Colonic mucosa (tissue), 4 donors: ENCODE data around the gene IER5. TPM values are rescaled to one million over a fixed set of nuclear protein-coding genes. Genes with fewer than 3 reads are reported as not detected.

Source experiments
- DNase-seq: peaks from one replicate; pipeline ENCODE4 v3.0.0-alpha.2; 2020
- H3K27ac ChIP-seq: fragments of 200-600 bp; one replicate; pipeline ENCODE4 v1.8.0; 2021
- H3K27me3 ChIP-seq: fragments of 200-600 bp; one replicate; pipeline ENCODE4 v1.8.0; 2021
- H3K36me3 ChIP-seq: fragments of 200-600 bp; one replicate; pipeline ENCODE4 v1.8.0; 2021
- H3K4me1 ChIP-seq: fragments of 200-600 bp; one replicate; pipeline ENCODE4 v1.8.0; 2021; ENCODE audit warnings: mild to moderate bottlenecking
- H3K4me3 ChIP-seq: fragments of 200-600 bp; one replicate; pipeline ENCODE4 v1.8.0; 2021
- H3K9ac ChIP-seq, 2 donors: one replicate each; pipeline ENCODE4 v1.7.0; 2013; ENCODE audit warnings: control low read depth in 2 of 2, low read depth in 2 of 2, low read length in 2 of 2
- H3K9me3 ChIP-seq: fragments of 200-600 bp; one replicate; pipeline ENCODE4 v1.8.0; 2021
- intact Hi-C: fragments of 100-400 bp; cut with DNase I; formaldehyde crosslinking; loops from one replicate; pipeline ENCODE4 v1.14.1; 2022
- total RNA-seq, 2 donors: library from RNA; stranded (reverse); fragmentation: NEBNext Ultra II Directional in 1 of 2; extraction: Animal tissue kit (Norgen Biotek cat#: 25700) in 1 of 2; gene quantifications; one replicate each; pipeline ENCODE4 v1.2.1, GENCODE V29; 2021
- TF ChIP-seq, protein P1 (sequence below): fragments of 200-600 bp; IDR thresholded peaks from one replicate; pipeline ENCODE4 v1.8.0; 2022; ENCODE audit warnings: antibody characterized with exemption, mild to moderate bottlenecking
- donor health status: healthy.
- donor health status: DM: no; HTN: no; CAD: no.
- donor health status: DM: no; HTN: no; CAD: no.

The IER5 gene
- total RNA-seq, 2 donors from 2014 or later: 19.6 to 20.1 TPM

DNA sequence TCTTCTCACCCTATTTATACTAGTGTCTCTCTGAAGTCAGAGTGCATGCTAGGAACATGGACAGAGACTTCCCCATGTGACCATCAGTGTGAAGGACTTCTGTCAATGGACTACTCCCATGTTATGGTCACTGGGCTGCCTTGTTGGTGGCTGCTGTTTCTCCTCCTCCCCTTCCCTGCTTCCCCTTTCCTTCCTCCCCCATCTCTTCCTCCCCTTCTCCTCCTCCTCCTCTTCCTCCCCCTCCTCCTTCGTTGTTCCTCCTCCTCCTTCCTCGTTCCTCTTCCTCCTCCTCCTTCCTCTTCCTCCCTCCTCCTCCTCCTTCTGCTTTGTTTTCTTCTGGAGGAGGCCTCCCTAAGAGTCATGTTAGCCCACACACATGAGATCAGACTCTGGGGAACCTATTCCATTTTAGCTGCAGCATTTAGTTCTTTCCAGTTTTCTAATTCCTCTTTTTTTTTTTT is 35.8 kb downstream of the IER5 start:
- TF ChIP-seq, protein P1, sequence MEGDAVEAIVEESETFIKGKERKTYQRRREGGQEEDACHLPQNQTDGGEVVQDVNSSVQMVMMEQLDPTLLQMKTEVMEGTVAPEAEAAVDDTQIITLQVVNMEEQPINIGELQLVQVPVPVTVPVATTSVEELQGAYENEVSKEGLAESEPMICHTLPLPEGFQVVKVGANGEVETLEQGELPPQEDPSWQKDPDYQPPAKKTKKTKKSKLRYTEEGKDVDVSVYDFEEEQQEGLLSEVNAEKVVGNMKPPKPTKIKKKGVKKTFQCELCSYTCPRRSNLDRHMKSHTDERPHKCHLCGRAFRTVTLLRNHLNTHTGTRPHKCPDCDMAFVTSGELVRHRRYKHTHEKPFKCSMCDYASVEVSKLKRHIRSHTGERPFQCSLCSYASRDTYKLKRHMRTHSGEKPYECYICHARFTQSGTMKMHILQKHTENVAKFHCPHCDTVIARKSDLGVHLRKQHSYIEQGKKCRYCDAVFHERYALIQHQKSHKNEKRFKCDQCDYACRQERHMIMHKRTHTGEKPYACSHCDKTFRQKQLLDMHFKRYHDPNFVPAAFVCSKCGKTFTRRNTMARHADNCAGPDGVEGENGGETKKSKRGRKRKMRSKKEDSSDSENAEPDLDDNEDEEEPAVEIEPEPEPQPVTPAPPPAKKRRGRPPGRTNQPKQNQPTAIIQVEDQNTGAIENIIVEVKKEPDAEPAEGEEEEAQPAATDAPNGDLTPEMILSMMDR: no peak
- Histone ChIP-seq H3K9ac (no peak overlapping the region), H3K4me1 (peaks cover 9% of the 10 kb centered on the region), H3K27me3 (no peaks in the 10 kb centered on the region), H3K27ac (no peak overlapping the region), H3K4me3 (no peak overlapping the region), H3K9me3 (no peaks in the 10 kb centered on the region), H3K36me3 (no peaks in the 10 kb centered on the region)
- intact Hi-C loops: no loop called here
- no peak for DNase-seq

GRCh38 chr1:181126289-181126688 is 37.8 kb downstream of the IER5 start:
- intact Hi-C loops: no loop called here
- no peak for DNase-seq
- no peaks in the 10 kb centered on the region for H3K36me3 ChIP-seq
- H3K4me1 ChIP-seq: peaks cover 9% of the 10 kb centered on the region
- H3K4me3 ChIP-seq: no peak overlapping the region
- no peaks in the 10 kb centered on the region for H3K27me3 ChIP-seq
- H3K9me3 ChIP-seq: no peaks in the 10 kb centered on the region
- TF ChIP-seq, protein P1: no peak
- no peak overlapping the region for H3K9ac ChIP-seq
- no peak overlapping the region for H3K27ac ChIP-seq

GRCh38 chr1:181126871-181127587 is 38.5 kb downstream of the IER5 start:
- Histone ChIP-seq H3K27ac (no peak overlapping the region), H3K36me3 (no peaks in the 10 kb centered on the region), H3K27me3 (no peaks in the 10 kb centered on the region), H3K9me3 (no peaks in the 10 kb centered on the region), H3K4me3 (no peak overlapping the region), H3K4me1 (peaks cover 9% of the 10 kb centered on the region), H3K9ac (no peak overlapping the region)
- intact Hi-C loops: no loop called here
- TF ChIP-seq, protein P1: no peak
- no peak for DNase-seq

DNA sequence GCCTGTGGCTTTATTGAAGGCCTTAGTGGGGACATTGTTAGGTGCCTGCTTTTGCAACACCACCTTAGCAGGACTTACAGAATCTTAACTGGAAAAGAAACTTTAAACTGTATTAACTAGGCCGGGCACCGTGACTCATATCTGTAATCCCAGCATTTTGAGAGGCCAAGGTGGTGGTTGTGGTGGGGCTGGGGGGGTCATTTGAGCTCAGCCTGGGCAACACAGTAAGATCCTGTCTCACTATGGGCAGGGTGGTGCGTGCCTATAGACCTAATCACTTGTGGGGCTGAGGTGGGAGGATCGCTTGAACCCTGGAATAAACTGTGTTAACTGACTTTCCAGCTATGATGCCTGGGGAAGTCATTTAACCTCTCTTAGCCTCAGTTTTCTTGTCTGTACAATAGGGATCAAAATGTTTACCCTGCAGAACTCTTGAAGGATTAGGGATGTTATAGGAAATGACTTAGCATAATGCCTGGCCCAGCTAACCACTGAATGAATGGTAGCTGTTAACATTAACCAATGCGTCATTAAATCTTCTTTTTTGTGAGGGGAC is 39.5 kb downstream of the IER5 start:
- Histone ChIP-seq H3K27ac (no peak overlapping the region), H3K9me3 (no peaks in the 10 kb centered on the region), H3K27me3 (no peaks in the 10 kb centered on the region), H3K4me1 (peaks cover 9% of the 10 kb centered on the region), H3K9ac (no peak overlapping the region), H3K4me3 (no peak overlapping the region), H3K36me3 (no peaks in the 10 kb centered on the region)
- intact Hi-C loops: no loop called here
- DNase-seq: no peak
- TF ChIP-seq, protein P1: no peak

GRCh38 chr1:181128592-181129497 is 40.3 kb downstream of the IER5 start:
- peaks cover 12% of the 10 kb centered on the region for H3K4me1 ChIP-seq

More at GRCh38 chr1:181128592-181129497, 40.3 kb downstream of the IER5 start:
- Histone ChIP-seq H3K9me3 (no peaks in the 10 kb centered on the region), H3K4me3 (no peak overlapping the region), H3K9ac (peak overlapping the region; percentile 24 to 44), H3K36me3 (no peaks in the 10 kb centered on the region), H3K27ac (peak overlapping the region; percentile 17), H3K27me3 (no peaks in the 10 kb centered on the region)
- TF ChIP-seq, protein P1: no peak
- intact Hi-C loops: no loop called here
- no peak for DNase-seq
